ENCODE results near the gene ACOT7. TPM values are rescaled to one million over a fixed set of nuclear protein-coding genes. Genes with fewer than 3 reads are reported as not detected.

ACOT7 gene
- total RNA-seq, 2 donors from 2014 or later = 16.9 to 24.9 TPM

DNA sequence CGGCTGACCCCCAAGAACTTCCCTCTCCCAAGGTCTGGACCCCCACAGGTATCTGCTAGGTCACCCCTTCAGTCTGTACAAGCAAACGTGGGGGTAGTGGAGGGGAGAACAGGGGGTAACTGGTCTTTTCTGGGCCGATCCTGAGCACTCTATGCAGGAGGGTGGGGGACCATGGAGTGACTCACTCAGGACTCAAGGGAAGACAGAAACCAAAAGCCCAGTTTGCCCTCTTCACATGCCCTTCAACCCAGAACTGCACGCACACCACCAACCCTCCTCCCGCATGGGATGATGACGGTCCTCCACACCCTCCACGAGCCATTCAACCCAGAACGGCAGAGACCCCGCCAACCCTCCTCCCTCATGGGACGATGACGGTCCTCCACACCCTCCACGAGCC, 79.1 kb downstream of the ACOT7 start:
- Histone ChIP-seq H3K36me3 (no peaks in the 10 kb centered on the region), H3K9me3 (no peaks in the 10 kb centered on the region), H3K27ac (no peak overlapping the region), H3K4me1 (replicated peaks) (no peaks in the 10 kb centered on the region), H3K4me3 (no peak overlapping the region), H3K27me3 (replicated peaks; ENCODE audit: insufficient read depth) (no peaks in the 10 kb centered on the region)
- intact Hi-C loops (cut with DNase I) = no loop called here
- DNase-seq (ENCODE audit: low spot score) = no peak
- TF ChIP-seq POLR2A (IDR thresholded peaks at IDR 0.05) (no peak), POLR2AphosphoS5 (IDR thresholded peaks at IDR 0.05) (no peak)
- TF ChIP-seq, protein P1, sequence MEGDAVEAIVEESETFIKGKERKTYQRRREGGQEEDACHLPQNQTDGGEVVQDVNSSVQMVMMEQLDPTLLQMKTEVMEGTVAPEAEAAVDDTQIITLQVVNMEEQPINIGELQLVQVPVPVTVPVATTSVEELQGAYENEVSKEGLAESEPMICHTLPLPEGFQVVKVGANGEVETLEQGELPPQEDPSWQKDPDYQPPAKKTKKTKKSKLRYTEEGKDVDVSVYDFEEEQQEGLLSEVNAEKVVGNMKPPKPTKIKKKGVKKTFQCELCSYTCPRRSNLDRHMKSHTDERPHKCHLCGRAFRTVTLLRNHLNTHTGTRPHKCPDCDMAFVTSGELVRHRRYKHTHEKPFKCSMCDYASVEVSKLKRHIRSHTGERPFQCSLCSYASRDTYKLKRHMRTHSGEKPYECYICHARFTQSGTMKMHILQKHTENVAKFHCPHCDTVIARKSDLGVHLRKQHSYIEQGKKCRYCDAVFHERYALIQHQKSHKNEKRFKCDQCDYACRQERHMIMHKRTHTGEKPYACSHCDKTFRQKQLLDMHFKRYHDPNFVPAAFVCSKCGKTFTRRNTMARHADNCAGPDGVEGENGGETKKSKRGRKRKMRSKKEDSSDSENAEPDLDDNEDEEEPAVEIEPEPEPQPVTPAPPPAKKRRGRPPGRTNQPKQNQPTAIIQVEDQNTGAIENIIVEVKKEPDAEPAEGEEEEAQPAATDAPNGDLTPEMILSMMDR (IDR thresholded peaks at IDR 0.05) = no peak
- 94% methylated on average over 12 of the region's 12 CpGs for WGBS

DNA sequence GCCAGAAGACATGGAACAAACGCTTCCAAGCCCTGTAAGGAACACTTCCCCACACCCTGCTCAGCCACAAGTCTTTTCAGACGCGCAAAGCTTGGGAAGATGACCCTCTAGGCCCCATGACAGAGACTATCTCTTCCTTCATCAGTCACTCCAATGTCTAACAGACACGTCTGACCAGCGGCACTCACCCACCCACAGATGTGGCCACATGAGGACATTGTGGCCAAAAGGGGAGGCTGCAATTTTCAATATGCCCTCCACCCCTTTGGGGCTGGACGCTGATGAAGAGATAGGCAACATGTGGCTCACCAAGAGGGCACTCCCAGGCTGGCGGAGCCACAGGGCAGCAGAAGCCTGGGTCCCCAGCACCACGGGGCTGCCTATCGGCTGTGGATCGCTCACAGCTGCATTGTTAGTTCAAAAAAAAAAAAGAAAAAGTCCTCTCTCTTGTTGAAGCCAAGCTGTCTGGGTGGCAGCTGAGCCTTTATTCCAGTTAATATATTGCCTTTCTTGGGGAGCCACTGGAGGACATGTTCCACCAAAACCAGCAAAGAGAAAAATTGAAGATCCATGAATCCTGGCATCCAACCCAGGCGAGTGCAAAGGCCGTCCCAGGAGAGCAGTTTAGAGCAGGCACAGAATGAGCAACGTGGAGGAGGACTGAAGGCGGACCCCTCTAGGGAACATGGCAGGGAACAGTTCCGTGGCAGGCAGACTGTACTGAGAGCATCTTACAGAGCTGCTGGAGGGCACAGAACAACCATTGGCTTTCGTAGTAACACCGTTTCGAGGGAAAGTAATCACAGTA, 80.0 kb downstream of the ACOT7 start:
- TF ChIP-seq, protein P1 (IDR thresholded peaks at IDR 0.05) = no peak
- no peak for TF ChIP-seq POLR2A (IDR thresholded peaks at IDR 0.05)
- TF ChIP-seq POLR2AphosphoS5 (IDR thresholded peaks at IDR 0.05) = no peak
- intact Hi-C loops (cut with DNase I) = no loop called here
- Histone ChIP-seq H3K36me3 (no peaks in the 10 kb centered on the region), H3K27ac (no peak overlapping the region), H3K4me1 (replicated peaks) (no peaks in the 10 kb centered on the region), H3K4me3 (no peak overlapping the region), H3K9me3 (no peaks in the 10 kb centered on the region), H3K27me3 (replicated peaks; ENCODE audit: insufficient read depth) (no peaks in the 10 kb centered on the region)
- DNase-seq (ENCODE audit: low spot score) = no peak
- WGBS = 87% methylated on average over 18 of the region's 18 CpGs

DNA sequence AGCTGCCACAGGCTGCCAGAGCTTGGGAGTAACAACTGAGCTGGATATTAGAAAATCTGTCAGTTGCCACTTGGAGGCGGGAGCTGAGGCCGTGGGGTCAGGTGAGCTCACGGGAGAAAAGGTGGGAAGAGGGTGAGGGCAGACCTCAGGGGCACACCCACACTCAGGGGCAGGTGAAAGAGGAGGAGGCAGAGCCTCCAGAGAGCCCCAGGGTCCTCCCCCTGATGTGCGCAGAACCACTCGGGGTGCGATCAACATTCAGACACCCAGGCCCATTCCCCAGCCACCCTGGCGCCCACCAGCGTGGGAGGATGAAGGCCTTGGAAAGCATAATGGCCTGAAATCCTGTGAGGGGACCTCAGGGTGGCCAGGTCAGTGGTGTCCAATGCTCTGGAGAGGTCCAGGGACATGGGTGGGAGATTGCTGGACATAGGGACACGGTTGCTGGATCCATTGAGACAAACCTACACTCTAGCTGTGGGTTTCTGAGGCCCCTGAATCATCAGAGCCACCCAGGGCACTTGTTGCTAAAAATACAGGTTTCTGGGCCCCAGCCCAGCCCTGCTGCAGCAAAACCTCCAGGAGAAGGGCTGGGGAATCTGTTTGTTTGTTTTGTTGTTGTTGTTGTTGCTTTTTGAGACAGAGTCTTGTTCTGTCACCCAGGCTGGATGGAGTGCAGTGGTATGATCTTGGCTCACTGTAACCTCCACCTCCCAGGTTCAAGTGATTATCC, 83.3 kb downstream of the ACOT7 start:
- TF ChIP-seq, protein P1 (IDR thresholded peaks at IDR 0.05) = no peak
- TF ChIP-seq POLR2A (IDR thresholded peaks at IDR 0.05) (no peak), POLR2AphosphoS5 (IDR thresholded peaks at IDR 0.05) (no peak)
- 90% methylated on average over 9 of the region's 9 CpGs for WGBS

DNA sequence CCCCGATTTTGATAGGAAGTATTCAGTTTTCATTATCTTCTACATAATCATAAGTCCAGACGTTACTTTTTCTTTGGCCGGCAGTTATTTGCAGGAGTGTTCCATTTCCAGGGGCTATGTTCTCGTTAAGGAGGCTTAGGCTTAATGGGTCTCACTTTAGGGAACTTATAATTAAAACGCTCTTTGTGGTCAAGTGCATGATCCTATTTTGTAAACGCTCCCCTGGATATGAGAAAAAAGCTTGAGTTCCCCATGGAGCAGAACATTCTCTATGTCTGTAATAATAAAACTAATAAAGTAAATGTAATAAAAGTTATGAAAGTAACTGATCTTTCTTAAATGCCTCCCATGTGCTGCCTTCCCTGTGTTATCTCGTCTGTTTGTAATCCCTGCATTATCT, 84.0 kb downstream of the ACOT7 start:
- TF ChIP-seq POLR2A (IDR thresholded peaks at IDR 0.05) = no peak
- TF ChIP-seq, protein P1 (IDR thresholded peaks at IDR 0.05) = no peak
- TF ChIP-seq POLR2AphosphoS5 (IDR thresholded peaks at IDR 0.05) = no peak
- Histone ChIP-seq H3K27me3 (replicated peaks; ENCODE audit: insufficient read depth) (no peaks in the 10 kb centered on the region), H3K9me3 (no peaks in the 10 kb centered on the region), H3K36me3 (no peaks in the 10 kb centered on the region), H3K4me3 (no peak overlapping the region), H3K4me1 (replicated peaks) (no peaks in the 10 kb centered on the region), H3K27ac (no peak overlapping the region)
- no peak for DNase-seq (ENCODE audit: low spot score)
- WGBS = 74% methylated on average over 7 of the region's 7 CpGs
- intact Hi-C loops (cut with DNase I) = no loop called here

More for the DNA sequence above, 83.3 kb downstream of the ACOT7 start:
- H3K9me3 ChIP-seq = no peaks in the 10 kb centered on the region
- no peaks in the 10 kb centered on the region for H3K4me1 ChIP-seq (replicated peaks)
- H3K36me3 ChIP-seq = no peaks in the 10 kb centered on the region
- H3K27me3 ChIP-seq (replicated peaks; ENCODE audit: insufficient read depth) = no peaks in the 10 kb centered on the region
- intact Hi-C loops (cut with DNase I) = no loop called here
- no peak overlapping the region for H3K27ac ChIP-seq
- H3K4me3 ChIP-seq = no peak overlapping the region
- no peak for DNase-seq (ENCODE audit: low spot score)

All from prostate gland (tissue), 2 donors.